Neural progenitor cell (in vitro differentiated cells): Measurements from ENCODE around the gene POLR2L. TPM values are rescaled to one million over a fixed set of nuclear protein-coding genes. Genes with fewer than 3 reads are reported as not detected.

Experiments used
- DNase-seq: peaks from one replicate; pipeline ENCODE4 v3.0.0-alpha.2; 2016; ENCODE audit warnings: low spot score
- H2AFZ ChIP-seq: fragments of 200-600 bp; sonication (generic); replicated peaks from 2 replicates; pipeline ENCODE4 v1.6.1; 2016; ENCODE audit warnings: antibody characterized with exemption
- H3F3A ChIP-seq: fragments of 200-600 bp; sonication (generic); 2 replicates; pipeline ENCODE4 v1.6.1; 2016; ENCODE audit warnings: antibody characterized with exemption, low read depth
- H3K27ac ChIP-seq: fragments of 200-600 bp; sonication (generic); 2 replicates; pipeline ENCODE4 v1.5.1; 2016; ENCODE audit warnings: mild to moderate bottlenecking
- H3K27me3 ChIP-seq: fragments of 200-600 bp; sonication (generic); 2 replicates; pipeline ENCODE4 v1.6.1; 2016; ENCODE audit warnings: mild to moderate bottlenecking, moderate library complexity
- H3K36me3 ChIP-seq: fragments of 200-600 bp; sonication (generic); 2 replicates; pipeline ENCODE4 v1.5.1; 2016
- H3K4me1 ChIP-seq: fragments of 200-600 bp; sonication (generic); 2 replicates; pipeline ENCODE4 v1.6.1; 2016; ENCODE audit warnings: mixed run types
- H3K4me2 ChIP-seq: fragments of 200-600 bp; sonication (generic); 2 replicates; pipeline ENCODE4 v1.6.1; 2016
- H3K4me3 ChIP-seq: fragments of 200-600 bp; sonication (generic); 2 replicates; pipeline ENCODE4 v1.5.1; 2016
- H3K79me2 ChIP-seq: fragments of 200-600 bp; sonication (generic); 2 replicates; pipeline ENCODE4 v1.6.1; 2016; ENCODE audit warnings: low read depth
- H3K9ac ChIP-seq: fragments of 200-600 bp; sonication (generic); 2 replicates; pipeline ENCODE4 v1.6.1; 2016
- H3K9me3 ChIP-seq: fragments of 200-600 bp; sonication (generic); 2 replicates; pipeline ENCODE4 v1.5.1; 2016; ENCODE audit warnings: low read depth
- H4K20me1 ChIP-seq: fragments of 200-600 bp; sonication (generic); 2 replicates; pipeline ENCODE4 v1.6.1; 2016; ENCODE audit warnings: low read depth
- H3K27ac Mint-ChIP-seq: 3 replicates; pipeline ENCODE4 v1.8.0; 2021; ENCODE audit warnings: mixed read lengths
- H3K27me3 Mint-ChIP-seq: 2 replicates; pipeline ENCODE4 v1.8.0; 2022; ENCODE audit warnings: low read depth, mild to moderate bottlenecking, inconsistent platforms, moderate library complexity, mixed read lengths; ENCODE audit not compliant: insufficient read depth
- H3K36me3 Mint-ChIP-seq: 3 replicates; pipeline ENCODE4 v1.8.0; 2021; ENCODE audit warnings: mixed read lengths
- H3K4me1 Mint-ChIP-seq: 3 replicates; pipeline ENCODE4 v1.8.0; 2021; ENCODE audit warnings: mixed read lengths
- H3K4me3 Mint-ChIP-seq: 3 replicates; pipeline ENCODE4 v1.8.0; 2021; ENCODE audit warnings: mild to moderate bottlenecking, moderate library complexity, mixed read lengths
- H3K9me3 Mint-ChIP-seq: 3 replicates; pipeline ENCODE4 v1.8.0; 2020; ENCODE audit warnings: mixed read lengths
- EZH2 ChIP-seq: fragments of 200-600 bp; sonication (generic); IDR thresholded peaks from 2 replicates; pipeline ENCODE4 v1.6.1; 2017; ENCODE audit warnings: antibody characterized with exemption, mild to moderate bottlenecking, moderate library complexity
- EZH2phosphoT487 ChIP-seq: fragments of 200-600 bp; sonication (generic); IDR thresholded peaks from 2 replicates; pipeline ENCODE4 v1.6.1; 2017; ENCODE audit warnings: antibody characterized with exemption
- total RNA-seq: library from RNA; depleted of rRNA; stranded (reverse); fragments of >200 nt; gene quantifications from 2 replicates; pipeline ENCODE4 v1.2.3, GENCODE V29; 2015; ENCODE audit warnings: low replicate concordance
- TF ChIP-seq, protein P1 (sequence below): fragments of 200-600 bp; sonication (generic); IDR thresholded peaks from 2 replicates; pipeline ENCODE4 v1.5.1; 2017; ENCODE audit warnings: antibody characterized with exemption, mild to moderate bottlenecking

POLR2L gene
- total RNA-seq, 1 donor from 2014 or later: 12.9 TPM

DNA sequence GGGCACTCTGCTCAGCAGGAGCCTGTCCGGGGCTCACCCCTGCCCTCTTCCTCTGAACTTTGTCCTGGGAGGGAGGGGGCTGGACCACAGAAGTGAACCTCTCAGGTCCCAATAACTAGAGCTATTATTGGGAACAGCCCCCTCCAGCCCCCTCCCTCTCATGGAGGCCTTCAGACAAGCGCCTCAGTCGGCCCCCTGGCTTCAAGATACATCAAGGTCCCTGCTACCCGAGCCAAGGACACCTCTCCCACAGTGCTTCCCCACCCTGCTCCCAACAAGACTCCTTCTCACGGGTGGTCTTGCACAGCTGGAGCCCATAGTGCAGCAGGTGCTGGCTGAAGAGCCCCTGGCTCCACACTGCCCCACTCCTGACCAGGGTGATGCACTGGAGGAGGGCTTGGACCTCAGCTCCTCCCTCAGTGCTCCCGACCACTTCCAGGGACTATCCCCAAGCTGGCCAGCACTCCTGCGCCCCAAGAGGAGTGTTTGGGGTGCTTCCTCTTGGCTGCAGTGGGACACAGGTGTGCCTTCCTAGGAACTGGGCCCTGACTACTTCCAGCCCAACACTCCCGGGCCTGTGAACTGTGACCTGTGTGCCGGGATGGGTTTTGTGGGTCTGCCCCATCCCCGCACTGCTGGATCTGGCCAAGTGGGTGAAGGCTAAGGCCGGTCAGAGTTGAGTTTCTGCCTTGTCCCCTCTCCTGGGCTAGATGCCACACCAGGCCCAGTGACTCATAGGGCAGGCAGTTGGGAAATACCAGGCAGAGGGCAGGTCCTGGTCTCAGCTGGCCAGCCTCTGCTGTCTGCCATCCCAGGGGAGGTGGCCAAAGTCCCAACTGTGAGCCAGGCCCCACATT is 21.4 kb downstream of the POLR2L start:
- no peak overlapping the region for H2AFZ ChIP-seq
- H3K4me2 ChIP-seq: peak overlapping the region; percentile 94
- peaks cover 22% of the 10 kb centered on the region for H3F3A ChIP-seq
- no peak overlapping the region for H3K27ac ChIP-seq
- H3K79me2 ChIP-seq: peaks cover 9% of the 10 kb centered on the region
- H3K27ac Mint-ChIP-seq: no peak overlapping the region
- H3K4me3 ChIP-seq: peak overlapping the region; percentile 92
- peaks cover 10% of the 10 kb centered on the region for H3K27me3 ChIP-seq
- H3K4me3 Mint-ChIP-seq: peak overlapping the region; percentile 89
- peaks cover 7% of the 10 kb centered on the region for H3K36me3 Mint-ChIP-seq
- no peak overlapping the region for H3K9ac ChIP-seq
- H4K20me1 ChIP-seq: peaks cover 41% of the 10 kb centered on the region
- H3K4me1 Mint-ChIP-seq: peaks cover 10% of the 10 kb centered on the region
- no peaks in the 10 kb centered on the region for H3K9me3 Mint-ChIP-seq
- H3K36me3 ChIP-seq: no peaks in the 10 kb centered on the region
- DNase-seq: no peak
- H3K27me3 Mint-ChIP-seq: peaks cover 13% of the 10 kb centered on the region
- TF ChIP-seq EZH2phosphoT487: no peak
- TF ChIP-seq EZH2: no peak
- TF ChIP-seq, protein P1, sequence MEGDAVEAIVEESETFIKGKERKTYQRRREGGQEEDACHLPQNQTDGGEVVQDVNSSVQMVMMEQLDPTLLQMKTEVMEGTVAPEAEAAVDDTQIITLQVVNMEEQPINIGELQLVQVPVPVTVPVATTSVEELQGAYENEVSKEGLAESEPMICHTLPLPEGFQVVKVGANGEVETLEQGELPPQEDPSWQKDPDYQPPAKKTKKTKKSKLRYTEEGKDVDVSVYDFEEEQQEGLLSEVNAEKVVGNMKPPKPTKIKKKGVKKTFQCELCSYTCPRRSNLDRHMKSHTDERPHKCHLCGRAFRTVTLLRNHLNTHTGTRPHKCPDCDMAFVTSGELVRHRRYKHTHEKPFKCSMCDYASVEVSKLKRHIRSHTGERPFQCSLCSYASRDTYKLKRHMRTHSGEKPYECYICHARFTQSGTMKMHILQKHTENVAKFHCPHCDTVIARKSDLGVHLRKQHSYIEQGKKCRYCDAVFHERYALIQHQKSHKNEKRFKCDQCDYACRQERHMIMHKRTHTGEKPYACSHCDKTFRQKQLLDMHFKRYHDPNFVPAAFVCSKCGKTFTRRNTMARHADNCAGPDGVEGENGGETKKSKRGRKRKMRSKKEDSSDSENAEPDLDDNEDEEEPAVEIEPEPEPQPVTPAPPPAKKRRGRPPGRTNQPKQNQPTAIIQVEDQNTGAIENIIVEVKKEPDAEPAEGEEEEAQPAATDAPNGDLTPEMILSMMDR: no peak
- H3K9me3 ChIP-seq: no peaks in the 10 kb centered on the region
- no peaks in the 10 kb centered on the region for H3K4me1 ChIP-seq

DNA sequence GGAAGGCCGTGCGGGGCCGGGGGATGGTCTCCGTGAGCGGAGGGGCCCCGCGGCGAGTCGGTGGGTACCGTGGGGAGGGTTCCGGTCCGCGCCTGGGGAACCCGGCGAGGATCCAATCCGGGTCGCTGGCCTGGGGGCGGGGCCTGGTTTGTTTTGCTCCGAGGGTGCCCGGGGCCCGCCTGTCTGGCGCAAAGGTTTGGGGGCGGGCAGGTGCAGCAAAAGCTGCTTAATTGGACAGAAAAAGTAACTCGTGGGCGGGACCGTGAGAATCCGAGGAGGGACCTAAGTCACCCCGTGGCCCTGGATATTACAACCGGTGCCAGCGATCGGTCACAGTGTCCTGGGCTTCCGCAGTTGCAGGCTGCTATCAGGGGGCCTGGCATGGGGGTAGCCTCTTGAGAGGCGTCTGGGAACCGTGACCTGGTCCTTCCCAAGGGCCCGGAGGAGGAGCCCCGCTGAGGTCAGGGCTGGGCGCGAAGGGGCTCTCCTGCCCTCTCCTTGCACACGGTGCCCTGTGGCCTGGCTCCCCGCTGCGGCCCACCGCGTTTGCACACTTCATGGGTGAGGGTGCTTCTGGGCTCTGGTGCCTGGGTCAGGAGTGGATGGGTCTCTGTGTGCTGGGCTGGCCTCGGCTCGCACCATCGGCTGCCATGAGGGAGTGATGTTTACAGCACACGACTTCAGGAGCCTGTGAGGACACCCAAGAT is 22.2 kb downstream of the POLR2L start:
- no peaks in the 10 kb centered on the region for H3K4me1 ChIP-seq
- DNase-seq: peak; percentile 82
- H3K36me3 ChIP-seq: no peaks in the 10 kb centered on the region
- no peak overlapping the region for H2AFZ ChIP-seq
- peaks cover 34% of the 10 kb centered on the region for H4K20me1 ChIP-seq
- H3K9me3 Mint-ChIP-seq: no peaks in the 10 kb centered on the region
- peaks cover 11% of the 10 kb centered on the region for H3K27me3 Mint-ChIP-seq
- peak overlapping the region; percentile 89 for H3K4me3 Mint-ChIP-seq
- no peak for TF ChIP-seq EZH2phosphoT487
- TF ChIP-seq EZH2: no peak
- TF ChIP-seq, protein P1: no peak
- no peak overlapping the region for H3K27ac ChIP-seq
- H3K27me3 ChIP-seq: peaks cover 2% of the 10 kb centered on the region
- no peaks in the 10 kb centered on the region for H3K9me3 ChIP-seq
- peak overlapping the region; percentile 51 for H3K9ac ChIP-seq
- peaks cover 4% of the 10 kb centered on the region for H3K36me3 Mint-ChIP-seq
- H3K4me3 ChIP-seq: peak overlapping the region; percentile 92
- peak overlapping the region; percentile 94 for H3K4me2 ChIP-seq
- H3K79me2 ChIP-seq: peaks cover 9% of the 10 kb centered on the region
- no peak overlapping the region for H3K27ac Mint-ChIP-seq
- peaks cover 22% of the 10 kb centered on the region for H3F3A ChIP-seq
- peaks cover 9% of the 10 kb centered on the region for H3K4me1 Mint-ChIP-seq

DNA sequence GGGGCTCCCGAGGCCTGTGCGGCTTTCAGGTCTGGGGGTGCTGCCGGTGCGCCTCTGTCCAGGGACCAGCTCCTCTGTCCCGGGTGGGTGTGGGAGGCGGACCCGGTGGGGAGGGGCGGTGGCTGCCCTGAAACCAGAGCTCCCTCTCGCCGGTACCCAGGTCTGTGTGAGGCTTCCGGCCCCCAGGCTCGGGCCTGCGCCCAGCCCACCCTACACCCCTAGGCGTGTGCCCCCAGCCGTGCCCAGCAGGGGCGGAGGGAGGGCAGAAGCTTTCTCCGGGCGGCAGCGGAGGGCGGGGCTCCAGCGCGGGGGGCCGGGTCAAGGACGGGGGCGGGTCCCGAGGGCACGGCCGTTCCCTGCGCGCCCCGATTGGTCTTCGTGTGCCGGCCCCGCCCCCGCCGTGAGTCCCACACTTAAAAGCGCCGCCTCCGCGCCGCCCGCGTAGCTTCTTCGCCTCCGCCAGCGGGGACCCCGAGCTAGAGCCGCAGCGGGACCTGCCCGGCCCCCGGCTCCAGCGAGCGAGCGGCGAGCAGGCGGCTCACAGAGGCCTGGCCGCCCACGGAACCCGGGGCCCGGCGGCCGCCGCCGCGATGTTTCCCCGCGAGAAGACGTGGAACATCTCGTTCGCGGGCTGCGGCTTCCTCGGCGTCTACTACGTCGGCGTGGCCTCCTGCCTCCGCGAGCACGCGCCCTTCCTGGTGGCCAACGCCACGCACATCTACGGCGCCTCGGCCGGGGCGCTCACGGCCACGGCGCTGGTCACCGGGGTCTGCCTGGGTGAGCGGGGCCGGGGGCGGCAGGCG is 23.0 kb downstream of the POLR2L start:
- DNase-seq: peak; percentile 98
- Mint-ChIP-seq H3K4me3 (peak overlapping the region; percentile 78), H3K9me3 (no peaks in the 10 kb centered on the region), H3K36me3 (peaks cover 2% of the 10 kb centered on the region), H3K27ac (no peak overlapping the region), H3K27me3 (peaks cover 9% of the 10 kb centered on the region), H3K4me1 (peaks cover 8% of the 10 kb centered on the region)
- TF ChIP-seq EZH2phosphoT487 (no peak), EZH2 (no peak)
- TF ChIP-seq, protein P1: no peak
- Histone ChIP-seq H4K20me1 (peaks cover 34% of the 10 kb centered on the region), H3K4me1 (no peaks in the 10 kb centered on the region), H3K9ac (peak overlapping the region; percentile 51), H2AFZ (no peak overlapping the region), H3K4me3 (peak overlapping the region; percentile 92), H3K79me2 (peaks cover 9% of the 10 kb centered on the region), H3K36me3 (no peaks in the 10 kb centered on the region), H3F3A (peaks cover 25% of the 10 kb centered on the region), H3K9me3 (no peaks in the 10 kb centered on the region), H3K4me2 (peak overlapping the region; percentile 94), H3K27me3 (no peaks in the 10 kb centered on the region), H3K27ac (no peak overlapping the region)
